ENCODE measurements around the gene AIPL1.

Gene AIPL1

GRCh38 chr17:6450926-6451832 is 16.3 kb upstream of the AIPL1 start:
- DNase-seq = no peak

GRCh38 chr17:6449307-6449706 is 14.4 kb upstream of the AIPL1 start:
- DNase-seq = no peak

- no peak for DNase-seq
These were observed 13.6 kb upstream of the AIPL1 start for GRCh38 chr17:6448473-6448872.

GRCh38 chr17:6446516-6447100 is 11.7 kb upstream of the AIPL1 start:
- DNase-seq = no peak

DNA sequence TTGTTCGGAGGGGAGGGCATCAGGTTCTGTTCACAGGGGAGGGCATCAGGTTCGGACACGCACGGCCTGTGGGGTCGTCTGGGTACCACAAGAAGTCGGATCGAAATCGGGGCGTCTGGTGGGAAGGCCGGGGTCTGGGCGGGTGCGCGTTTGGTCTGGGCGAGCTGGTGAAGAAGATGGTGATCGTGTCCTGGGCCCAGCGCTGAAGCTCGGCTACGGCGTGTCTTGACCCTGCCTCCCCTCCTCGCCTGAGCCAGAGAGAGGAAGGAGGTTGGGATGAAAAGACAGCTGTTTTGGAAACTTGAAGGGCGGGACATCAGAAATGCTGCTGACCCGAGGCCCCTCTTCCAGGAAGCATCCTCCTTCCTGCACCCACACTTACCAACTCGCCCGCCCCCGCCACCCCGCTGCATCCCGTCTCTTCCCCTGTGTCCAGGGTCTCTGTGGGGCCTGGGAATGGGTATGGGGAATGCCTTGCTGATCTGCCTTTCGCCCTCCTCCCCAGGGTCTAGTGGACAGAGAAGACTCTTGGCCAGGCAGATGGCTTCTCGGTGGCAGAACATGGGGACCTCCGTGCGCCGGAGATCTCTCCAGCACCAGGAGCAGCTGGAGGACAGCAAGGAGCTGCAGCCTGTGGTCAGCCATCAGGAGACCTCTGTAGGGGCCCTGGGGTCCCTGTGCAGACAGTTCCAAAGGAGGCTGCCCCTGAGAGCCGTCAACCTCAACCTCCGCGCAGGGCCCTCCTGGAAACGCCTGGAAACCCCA is 9.8 kb upstream of the AIPL1 start:
- peak in 1 of 58 donors; percentile 45 for DNase-seq

- peak; percentile 67 to 98 (median 91) for DNase-seq
These were observed 9.0 kb upstream of the AIPL1 start, which contains the start of gene PIMREG for GRCh38 chr17:6443692-6444570. PIMREG (plus strand) TSS chr17:6444455; CDS start chr17:6445111, 656 bp downstream.

DNA sequence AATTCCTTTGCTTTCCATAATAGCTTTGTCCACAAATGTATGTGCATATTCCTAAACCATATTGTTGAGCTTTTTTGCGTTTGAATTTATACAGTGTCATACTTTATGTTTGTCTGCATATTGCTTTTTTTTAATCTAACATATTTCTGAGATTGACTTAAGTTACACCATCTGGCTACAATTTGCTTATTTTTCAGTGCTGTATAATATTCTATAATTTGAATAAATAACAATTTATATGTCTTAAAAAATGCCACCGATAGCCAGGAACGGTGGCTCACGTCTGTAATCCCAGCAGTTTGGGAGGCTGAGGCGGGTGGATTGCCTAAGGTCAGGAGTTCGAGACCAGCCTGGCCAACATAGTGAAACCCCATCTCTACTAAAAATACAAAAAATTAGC is 7.9 kb upstream of the AIPL1 start:
- DNase-seq = no peak

DNA sequence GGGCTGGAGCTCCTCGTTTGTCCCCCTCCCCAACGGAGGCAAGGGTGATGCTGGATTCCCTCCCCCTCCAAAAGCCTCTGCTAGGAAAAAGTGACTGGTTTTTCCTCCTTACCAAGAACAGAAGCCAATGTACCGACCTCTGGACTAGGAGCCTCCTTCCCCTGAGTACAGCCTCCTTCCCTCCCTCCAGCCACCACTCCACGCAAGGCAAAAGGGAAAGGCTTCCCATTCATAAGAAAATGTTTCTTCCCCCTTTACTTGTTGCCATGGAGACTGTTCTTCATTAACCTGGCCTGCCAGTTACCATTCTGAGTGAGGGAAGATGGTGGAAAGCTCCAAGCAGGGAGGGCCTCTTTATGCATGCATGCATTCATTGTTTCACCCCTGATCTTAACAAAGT is 5.0 kb upstream of the AIPL1 start:
- DNase-seq = no peak

DNA sequence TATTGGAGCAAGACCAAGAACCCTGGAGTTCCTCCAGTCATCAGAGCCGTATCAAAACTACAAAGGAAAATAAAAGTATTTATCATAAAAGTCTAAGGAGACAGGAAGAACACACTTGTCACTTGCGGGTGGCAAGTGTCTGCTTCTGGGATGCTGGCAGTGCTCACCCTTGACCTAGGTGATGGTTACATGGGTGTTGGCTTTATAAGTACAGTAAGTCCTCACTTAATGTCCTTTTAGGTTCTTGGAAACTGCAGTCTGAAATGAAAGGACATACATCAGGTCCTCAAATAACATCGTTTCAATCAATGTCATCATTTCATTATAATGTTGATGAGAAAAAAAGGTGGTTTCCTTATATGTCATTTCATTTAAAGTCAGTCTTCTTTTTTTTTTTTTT is 3.0 kb upstream of the AIPL1 start:
- DNase-seq = no peak

DNA sequence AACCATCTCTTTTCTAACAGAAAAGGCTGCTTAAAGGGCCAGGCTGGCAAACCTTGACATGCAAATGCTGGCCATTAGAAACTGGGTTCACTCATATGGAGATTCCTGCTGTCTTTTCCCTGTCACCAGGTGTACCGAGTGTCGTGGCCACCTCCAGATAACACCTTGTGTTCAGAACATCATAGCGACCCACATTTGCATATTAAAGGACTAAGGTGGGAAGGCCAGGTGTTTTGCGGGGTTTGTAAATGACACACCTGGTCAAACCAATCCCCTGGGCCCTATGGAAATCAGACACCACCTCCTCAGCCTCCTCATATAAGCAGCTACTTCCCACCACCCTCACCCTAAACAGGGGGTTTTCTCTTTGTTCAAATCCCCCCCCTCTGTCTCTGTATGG is 2.5 kb upstream of the AIPL1 start:
- no peak for DNase-seq

GRCh38 chr17:6435968-6436367 is 1.0 kb upstream of the AIPL1 start:
- peak in 44 of 58 donors; percentile 3 to 67 (median 24) for DNase-seq

GRCh38 chr17:6430769-6431168 is 4.2 kb downstream of the AIPL1 start:
- DNase-seq = no peak

- DNase-seq = no peak
These were observed 5.7 kb downstream of the AIPL1 start for GRCh38 chr17:6429266-6429665.

GRCh38 chr17:6428207-6428965 is 6.5 kb downstream of the AIPL1 start:
- no peak for DNase-seq

GRCh38 chr17:6427279-6427781 is 7.6 kb downstream of the AIPL1 start:
- no peak for DNase-seq

DNA sequence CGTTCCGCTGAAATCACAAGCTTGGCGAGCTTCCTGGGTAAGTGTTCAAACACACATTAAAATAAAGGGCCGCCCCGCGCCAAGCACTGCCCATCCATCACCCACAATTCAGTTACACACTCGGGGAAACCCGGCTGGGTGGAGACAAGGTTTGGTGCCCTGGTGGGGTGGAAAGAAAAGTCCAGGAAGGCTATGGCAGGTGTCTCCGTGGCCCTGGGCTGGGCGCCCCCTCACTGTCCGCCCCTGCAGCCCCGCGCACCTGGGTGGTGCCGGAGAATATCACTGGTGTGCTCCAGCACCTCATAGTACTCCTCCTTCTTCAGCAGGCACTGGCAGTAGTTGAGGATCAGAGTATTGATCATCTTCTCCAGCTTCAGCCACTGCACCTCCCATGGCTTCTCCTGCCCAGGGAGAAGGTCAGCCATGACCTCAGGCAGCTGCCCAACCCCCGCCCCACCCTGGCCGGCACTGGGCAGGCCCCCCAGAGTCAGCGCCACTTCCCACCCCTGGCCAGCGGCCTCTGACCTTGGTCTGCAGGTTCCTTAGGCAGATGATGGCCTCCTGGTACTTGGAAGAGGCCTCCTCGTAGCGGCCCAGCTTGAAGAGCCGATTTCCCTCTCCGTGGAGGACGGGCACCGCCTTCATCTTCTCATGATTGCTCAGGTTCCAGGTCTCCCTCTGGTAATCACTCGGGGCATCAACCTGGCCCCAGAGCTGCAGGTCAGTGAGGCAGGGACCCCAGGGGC is 8.4 kb downstream of the AIPL1 start:
- DNase-seq = no peak

DNA sequence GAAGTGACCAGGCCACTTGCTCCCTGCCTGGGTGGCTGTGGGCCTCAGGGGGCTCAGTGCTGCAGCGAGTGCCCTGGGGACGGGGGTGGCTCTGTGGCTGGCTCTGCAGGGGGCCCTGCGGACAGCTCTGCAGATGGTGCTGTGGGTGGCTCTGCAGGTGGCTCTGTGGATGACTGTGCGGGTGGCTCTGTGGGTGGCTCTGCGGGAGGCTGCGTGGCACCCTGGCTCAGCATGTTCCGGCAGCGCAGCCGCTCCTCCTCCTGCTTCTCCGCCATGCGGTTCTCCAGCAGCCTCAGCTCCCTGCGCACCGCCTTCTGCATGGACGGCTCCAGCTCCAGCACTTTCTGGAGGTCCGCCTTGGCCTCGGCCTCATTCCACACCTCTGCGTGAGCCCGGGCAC is 9.5 kb downstream of the AIPL1 start:
- DNase-seq = peak in 1 of 58 donors; percentile 12

DNA sequence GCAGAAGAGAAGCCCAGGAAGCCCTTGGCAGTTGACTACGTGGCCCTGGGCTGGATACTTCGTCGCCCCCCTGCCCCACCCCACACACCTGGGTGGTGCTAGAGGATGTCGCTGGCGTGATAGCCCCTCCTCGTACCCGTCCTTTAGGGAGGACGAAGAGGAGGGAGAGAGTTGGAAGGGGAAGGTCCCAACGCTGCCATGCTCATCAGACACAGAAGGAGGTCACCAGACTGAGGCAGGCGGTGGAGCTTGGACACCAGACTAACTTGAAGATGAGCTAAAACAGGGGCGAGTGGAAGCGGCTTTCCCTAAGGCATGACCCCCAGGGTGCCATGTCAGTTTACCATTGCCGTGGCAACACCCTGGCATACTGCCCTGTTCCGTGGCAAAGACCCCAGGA is 11.0 kb downstream of the AIPL1 start:
- no peak for DNase-seq

GRCh38 chr17:6422654-6423241 is 12.2 kb downstream of the AIPL1 start:
- DNase-seq = no peak
